ENCODE measurements around the gene ADAMTS9.

- TF ChIP-seq CTCF (IDR thresholded peaks at IDR 0.05) (no peak), POLR2A (IDR thresholded peaks at IDR 0.05) (no peak)
These were observed 41.2 kb upstream of the ADAMTS9 start for GRCh38 chr3:64728994-64729393.
